Endometrium (tissue), 2 donors: Measurements from ENCODE around the gene CYSLTR1.
"Not testable (repeated sequence)": the region's sequence is repeated elsewhere in the genome, so short reads cannot be mapped to it uniquely, and the experiment has no call there.

ENCODE experiments used
- FAIRE-seq: peaks from 2 replicates; lab custom pipeline; 2012; peaks lifted over from hg19 to GRCh38; lab: Jason Lieb, UNC
- donor health status: control.
- donor health status: control.

CYSLTR1 gene

DNA sequence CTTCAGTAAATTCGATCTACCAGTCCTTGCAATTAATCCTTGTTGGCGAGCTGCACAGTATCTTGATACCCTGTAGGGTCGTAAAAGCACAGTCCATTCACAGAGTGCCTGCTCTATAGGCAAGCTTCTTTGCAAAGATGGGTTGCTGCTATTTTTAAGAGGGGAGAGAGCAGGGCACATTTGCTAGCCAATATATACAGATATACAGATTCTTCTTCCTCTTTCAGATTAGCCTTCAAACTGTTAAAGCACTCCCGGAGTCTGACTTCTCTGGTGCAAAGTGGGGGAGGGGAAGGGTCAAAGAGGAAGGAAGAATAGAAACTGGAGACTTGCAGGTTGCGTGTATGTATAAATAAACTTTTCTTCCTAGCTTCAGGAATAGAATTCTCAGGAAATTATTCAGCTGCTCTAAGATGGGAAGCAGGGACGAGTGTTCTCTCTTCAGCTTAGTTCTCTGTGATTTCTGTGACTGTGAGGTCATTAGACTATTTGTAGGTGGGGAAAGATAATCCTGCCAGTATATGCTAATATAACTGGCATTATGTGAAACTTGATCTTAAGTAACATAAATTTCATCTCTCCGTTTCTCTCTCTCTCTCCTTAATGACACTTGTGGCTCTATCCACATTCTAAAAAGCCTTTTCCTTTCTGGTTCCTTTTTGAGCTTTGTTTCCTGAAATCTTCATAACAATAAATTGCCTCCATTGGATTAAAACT is at the start of gene CYSLTR1:
Gene CYSLTR1, minus strand, starts transcription at position 242 of the 717 bp plus-strand sequence. CDS start 53,865 bp downstream, outside the sequence.
- FAIRE-seq: no peak

- no peak for FAIRE-seq
Measured at GRCh38 chrX:78377186-78377585, 49.8 kb upstream of the CYSLTR1 start.

GRCh38 chrX:78375894-78376293 is 48.5 kb upstream of the CYSLTR1 start:
- FAIRE-seq: peak; percentile 26

DNA sequence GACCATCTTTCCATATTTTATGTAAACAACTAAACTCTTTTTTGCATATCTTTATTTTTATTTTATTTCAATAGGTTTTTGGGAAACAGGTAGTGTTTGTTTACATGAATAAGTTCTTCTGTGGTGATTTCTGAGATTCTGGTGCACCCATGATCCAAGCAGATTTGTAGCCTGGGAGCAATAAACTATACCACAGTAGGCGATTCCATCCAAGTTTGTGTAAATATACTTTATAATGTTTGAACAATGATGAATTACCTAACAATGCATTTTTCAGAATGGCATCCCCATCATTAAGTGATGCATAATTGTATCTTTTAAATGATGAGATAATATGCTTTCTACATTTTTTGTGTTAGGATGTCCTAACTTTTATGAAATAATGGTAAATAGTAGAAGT is 39.2 kb upstream of the CYSLTR1 start:
- FAIRE-seq: no peak

DNA sequence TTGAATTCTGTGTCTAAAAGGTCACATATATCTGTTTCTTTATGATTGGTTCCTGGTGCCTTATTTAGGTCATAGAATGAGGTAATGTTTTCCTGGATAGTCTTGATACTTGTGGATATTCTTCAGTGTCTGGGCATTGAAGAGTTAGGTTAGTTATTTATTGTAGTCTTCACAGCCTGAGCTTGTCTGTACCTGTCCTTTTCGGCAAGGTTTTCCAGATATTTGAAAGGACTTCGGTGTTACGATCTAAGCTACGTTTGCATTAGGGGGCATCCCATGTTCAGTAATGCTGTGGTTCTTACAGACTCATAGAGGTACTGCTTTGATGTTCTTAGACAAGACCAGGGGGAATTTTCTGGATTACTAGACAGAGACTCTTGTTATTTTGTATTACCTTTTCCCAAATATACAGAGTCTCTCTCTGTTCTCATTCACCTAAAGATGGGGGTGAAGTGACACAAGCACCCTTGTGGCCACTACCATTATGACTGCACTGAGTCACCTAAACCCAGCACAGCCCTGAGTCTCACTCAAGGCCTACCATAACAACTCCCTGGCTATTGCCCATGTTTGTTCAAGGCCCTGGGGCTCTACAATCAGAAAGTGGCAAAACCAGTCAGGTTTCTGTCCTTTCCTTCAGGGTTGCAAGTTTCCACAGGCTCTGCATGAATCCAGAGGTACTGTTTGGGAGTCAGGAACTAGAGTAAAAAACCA is 30.1 kb upstream of the CYSLTR1 start:
- FAIRE-seq: no peak

DNA sequence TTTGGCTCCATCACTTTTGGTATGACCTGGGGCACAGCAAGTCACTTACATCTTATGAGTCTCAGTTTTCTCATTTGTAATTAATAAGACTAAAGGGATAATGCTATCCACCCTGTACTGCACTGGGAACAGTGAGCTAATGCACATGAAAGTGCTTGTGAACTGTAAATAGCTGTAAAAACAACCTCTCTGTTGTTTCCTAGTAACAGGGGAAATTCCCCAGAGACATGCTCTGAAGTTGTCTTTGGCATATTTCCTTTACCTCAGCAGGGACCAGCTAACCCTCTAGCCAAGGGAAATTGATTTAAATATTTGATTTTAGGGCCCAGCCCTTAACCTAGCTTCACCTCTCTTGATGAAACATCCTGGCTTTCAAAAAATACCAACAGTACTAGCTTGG is 6.1 kb upstream of the CYSLTR1 start:
- FAIRE-seq: no peak

GRCh38 chrX:78331708-78332107 is 4.3 kb upstream of the CYSLTR1 start:
- FAIRE-seq: no peak

GRCh38 chrX:78330540-78330939 is 3.1 kb upstream of the CYSLTR1 start:
- FAIRE-seq: no peak

DNA sequence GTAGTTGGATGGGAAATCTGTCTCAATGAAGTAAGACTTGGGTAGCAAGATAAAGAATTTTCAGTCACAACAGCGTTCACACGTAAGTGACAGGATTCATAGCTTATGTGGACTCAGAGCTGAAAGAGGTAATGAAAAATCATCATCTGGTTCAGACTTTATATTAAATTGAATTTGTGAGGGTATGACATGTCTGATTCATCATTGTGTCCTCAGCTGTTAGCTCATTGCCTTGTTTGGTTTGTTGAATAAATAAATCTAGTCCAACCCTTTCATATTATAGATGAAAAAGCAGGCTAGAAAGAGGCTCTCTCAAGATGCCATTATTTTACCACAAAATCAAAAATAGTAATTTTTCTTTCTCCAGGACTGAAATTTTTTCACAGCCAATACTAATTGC is 2.7 kb upstream of the CYSLTR1 start:
- FAIRE-seq: no peak

DNA sequence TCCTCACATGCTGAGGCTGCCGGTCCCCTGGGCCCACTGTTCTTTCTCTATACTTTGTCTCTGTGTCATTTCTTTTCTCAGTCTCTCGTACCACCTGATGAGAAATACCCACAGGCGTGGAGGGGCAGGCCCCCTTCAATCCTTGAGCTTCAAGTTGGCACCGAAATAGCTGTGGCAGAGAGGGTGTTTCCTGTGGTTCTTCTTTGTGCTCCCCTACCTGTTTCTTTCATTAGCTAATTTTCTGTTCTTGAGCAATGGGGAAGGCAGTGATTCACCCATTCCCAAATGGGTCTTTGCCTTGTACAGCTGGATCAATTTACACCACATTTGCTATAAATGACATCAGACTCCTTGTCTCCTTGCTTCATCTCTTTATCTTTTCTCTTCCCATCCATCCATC is 2.1 kb upstream of the CYSLTR1 start:
- no peak for FAIRE-seq

GRCh38 chrX:78326401-78326800 is 1.0 kb downstream of the CYSLTR1 start:
- no peak for FAIRE-seq

DNA sequence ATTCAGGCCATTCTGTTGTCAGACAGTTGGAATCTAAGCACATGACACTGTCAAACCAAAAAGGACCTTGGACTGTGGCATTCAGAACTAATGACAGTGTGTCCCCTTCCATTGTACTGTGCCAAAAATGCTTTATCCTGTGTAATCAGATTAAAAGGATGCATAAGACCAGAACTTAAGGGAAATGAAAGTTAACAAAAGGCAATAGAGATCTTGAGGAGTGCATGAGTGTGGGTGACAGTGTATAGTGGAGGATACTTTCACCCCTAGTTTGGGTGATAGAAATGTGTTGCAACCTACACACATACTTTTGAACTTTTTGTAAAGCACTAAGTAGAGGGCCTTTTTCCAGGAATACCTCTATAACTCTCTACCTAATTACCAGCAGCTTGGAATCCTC is 4.5 kb downstream of the CYSLTR1 start:
- FAIRE-seq: no peak

DNA sequence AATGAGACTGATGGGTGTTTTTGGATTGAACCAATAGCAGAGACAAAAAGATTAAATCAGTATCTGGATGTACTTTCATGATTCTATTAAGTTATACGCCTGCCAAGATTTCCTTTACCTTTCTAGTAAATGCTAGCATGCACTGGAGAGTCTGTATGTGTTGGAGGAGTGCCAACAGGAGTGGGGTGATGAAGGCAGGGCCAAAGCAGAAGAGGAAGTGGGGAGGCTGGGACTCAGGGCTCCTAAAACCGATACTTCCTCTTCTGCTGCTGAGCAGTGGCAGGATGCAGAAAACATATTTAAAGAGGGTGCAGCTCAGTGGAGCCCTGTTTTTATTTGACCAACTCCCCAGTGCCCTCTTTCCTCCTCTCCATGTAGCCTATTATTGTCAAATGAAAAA is 5.6 kb downstream of the CYSLTR1 start:
- FAIRE-seq: no peak

DNA sequence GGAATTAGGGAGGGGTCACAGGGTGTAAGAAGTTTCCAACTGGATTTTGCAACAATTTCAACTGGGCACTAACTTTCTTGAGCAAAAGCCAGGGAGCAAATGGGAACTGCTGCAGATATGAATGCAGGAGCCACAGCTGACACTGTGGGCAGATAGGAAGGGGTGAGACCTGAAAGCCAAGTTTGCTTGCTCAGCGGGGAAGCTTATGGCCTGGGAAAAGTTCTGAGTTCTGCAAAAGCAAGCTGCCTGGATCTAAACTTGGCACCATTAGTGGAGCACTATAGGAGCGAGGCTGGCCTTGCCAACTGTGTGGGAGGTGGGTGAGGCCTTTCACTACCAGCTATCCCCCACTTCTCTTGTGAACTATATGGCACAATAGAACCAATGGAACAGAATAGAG is 11.1 kb downstream of the CYSLTR1 start:
- FAIRE-seq: no peak

- no peak for FAIRE-seq
Measured at GRCh38 chrX:78315745-78316144, 11.7 kb downstream of the CYSLTR1 start.

- FAIRE-seq: no peak
Measured at GRCh38 chrX:78314561-78314960, 12.8 kb downstream of the CYSLTR1 start.

DNA sequence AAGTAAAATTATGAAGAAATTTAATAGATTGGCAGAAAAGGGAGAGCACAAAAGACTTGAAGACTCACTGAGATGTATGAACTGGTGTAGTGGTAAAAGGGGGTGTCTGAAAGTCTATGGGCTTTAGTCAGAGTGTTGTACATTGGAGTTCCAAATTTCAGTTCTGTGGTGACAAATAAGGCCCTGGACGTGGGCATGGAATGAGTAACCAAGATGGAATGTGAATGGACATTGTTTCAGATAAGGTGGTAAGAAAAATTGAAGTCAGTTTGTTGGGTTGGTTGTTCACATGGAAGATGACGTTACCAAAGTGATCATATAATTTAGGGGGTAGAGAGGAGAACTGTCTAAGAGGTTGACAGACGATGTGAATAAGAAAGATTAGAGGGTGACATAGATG is 13.9 kb downstream of the CYSLTR1 start:
- no peak for FAIRE-seq

DNA sequence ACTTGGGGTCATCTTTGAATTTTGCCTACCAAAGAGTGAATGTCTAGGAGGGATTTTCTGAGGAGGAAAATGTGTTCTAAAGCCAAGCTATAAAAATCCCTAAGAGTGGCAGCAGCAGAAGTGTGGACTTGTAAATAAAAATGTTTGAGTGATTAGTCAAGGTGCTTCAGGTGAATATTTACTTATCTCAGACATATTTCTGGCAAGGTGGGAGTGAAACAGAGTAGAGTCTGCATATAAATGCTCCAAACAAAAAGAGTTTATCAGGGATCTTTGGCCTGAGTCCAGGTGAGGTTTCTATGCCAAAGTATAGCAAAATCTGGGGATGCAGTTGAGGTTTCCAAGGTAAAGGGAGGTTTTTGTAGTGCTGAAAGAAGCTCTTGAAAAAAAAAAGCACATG is 19.7 kb downstream of the CYSLTR1 start:
- no peak for FAIRE-seq

DNA sequence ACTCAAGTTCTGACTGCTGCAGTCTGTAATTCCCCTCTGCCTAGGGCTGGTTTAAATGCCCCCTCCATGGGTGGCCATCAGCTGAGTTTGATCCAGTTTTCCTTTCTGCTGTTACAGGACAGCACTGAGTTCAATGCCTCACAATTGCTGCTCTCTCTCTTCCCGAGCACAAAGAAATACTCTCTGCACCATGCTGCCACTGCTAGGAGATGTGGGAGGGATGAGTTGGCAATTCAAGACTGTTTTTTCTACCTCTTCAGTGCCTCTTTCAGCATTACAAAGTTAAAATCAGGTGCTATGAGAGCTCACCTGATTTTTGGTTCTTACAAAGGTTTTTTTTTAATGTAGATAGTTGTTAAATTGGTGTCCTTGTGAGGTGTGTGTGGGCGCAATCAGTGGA is 24.3 kb downstream of the CYSLTR1 start:
- no peak for FAIRE-seq

GRCh38 chrX:78300933-78301332 is 26.5 kb downstream of the CYSLTR1 start:
- FAIRE-seq: not testable (repeated sequence)

GRCh38 chrX:78283511-78283910 is 43.9 kb downstream of the CYSLTR1 start:
- no peak for FAIRE-seq

DNA sequence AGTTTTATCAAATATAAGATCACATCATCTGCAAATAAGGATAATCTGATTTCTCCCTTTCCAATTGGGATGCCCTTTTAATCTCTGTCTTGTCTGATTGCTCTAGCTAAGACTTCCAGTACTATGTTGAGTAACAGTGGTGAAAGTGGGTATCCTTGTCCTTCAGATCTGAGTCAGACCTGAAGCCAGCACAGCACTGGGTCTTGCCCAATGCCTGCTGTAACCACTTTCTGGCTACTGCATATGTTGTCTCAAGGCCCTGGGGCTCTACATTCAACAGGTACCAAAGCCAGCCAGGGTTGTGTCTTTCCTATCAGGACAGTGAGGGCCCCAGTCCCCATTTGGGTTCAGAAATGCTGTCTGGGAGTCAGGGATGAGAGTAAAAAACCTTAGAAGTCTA is 90.3 kb downstream of the CYSLTR1 start:
- FAIRE-seq: no peak

DNA sequence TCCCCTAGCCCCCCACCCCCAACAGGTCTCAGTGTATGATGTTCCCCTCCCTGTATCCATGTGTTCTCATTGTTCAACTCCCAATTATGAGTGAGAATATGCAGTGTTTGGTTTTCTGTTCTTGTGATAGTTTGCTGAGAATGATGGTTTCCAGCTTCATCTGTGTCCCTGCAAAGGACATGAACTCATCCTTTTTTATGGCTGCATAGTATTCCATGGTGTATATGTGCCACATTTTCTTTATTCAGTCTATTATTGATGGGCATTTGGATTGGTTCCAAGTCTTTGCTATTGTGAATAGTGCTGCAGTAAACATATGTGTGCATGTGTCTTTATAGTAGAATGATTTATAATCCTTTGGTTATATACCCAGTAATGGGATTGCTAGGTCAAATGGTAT is 101.4 kb downstream of the CYSLTR1 start:
- FAIRE-seq: not testable (repeated sequence)
